ENCODE measurements around the gene STX17. TPM values are rescaled to one million over a fixed set of nuclear protein-coding genes. Genes with fewer than 3 reads are reported as not detected.

STX17 gene
- total RNA-seq, 4 donors from 2014 or later = 18.1 to 51.1 (median 20.5) TPM

DNA sequence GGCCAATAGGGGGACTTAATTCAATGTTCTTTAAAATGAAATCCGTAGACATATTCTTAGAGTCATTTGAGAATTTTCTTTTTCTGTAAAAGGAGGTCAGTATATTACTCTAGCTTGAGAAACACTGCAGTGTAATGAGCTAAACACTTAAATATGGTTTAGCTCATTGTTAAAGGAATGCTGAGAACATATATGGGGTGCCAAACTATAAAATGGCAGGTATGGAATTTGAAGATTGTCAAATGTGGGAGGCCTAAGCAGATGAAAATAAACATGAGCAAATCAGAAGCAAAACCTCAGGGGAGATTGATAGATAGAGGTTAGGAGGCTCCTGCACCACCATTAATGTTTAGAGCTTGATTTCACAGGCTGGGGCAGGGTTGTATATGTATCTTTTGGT lies 57.9 kb downstream of the STX17 start:
- no peak for DNase-seq (ENCODE audit: low spot score)
- TF ChIP-seq, protein P1, sequence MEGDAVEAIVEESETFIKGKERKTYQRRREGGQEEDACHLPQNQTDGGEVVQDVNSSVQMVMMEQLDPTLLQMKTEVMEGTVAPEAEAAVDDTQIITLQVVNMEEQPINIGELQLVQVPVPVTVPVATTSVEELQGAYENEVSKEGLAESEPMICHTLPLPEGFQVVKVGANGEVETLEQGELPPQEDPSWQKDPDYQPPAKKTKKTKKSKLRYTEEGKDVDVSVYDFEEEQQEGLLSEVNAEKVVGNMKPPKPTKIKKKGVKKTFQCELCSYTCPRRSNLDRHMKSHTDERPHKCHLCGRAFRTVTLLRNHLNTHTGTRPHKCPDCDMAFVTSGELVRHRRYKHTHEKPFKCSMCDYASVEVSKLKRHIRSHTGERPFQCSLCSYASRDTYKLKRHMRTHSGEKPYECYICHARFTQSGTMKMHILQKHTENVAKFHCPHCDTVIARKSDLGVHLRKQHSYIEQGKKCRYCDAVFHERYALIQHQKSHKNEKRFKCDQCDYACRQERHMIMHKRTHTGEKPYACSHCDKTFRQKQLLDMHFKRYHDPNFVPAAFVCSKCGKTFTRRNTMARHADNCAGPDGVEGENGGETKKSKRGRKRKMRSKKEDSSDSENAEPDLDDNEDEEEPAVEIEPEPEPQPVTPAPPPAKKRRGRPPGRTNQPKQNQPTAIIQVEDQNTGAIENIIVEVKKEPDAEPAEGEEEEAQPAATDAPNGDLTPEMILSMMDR (IDR thresholded peaks at IDR 0.05) = no peak
- no peak for ATAC-seq (ENCODE audit: low FRiP score)

DNA sequence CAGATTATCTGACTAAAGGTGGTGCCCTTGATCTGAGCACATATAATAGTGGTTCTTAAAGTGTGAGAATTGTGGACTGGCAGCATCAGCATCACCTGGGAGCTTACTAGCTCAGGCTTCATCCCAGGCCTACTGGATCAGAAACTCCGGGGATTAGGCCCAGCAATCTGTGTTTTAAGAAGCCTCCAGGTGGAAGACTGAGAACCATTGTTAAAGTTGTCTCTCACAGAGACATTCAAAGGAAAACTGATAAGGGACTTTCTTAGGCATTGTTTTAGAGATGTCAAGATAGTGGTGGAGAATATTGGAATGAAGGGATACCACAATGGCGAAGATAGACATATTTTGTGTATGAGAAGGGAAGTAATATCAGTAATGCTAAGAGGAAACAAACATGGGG lies 59.5 kb downstream of the STX17 start:
- TF ChIP-seq, protein P1 (IDR thresholded peaks at IDR 0.05) = no peak
- ATAC-seq (ENCODE audit: low FRiP score) (no peak), DNase-seq (ENCODE audit: low spot score) (no peak)

DNA sequence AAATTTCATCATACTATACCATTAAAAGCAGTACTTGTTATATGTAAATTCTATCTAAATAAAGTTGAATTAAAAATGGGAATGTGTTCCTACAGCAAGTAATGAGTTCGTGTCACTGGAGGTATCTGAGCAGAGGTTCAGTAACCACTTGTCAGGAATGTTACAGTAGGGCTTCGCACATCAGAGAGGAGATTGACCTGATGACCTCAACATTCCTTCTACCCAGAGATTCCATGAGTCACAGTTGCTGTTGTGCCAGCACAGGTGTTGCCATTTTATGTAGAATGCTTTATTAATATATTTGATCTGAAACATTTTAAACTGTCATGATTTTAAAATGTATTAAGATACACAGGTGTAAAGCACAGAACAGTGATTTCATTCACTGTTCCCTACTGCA lies 60.3 kb downstream of the STX17 start:
- no peak for ATAC-seq (ENCODE audit: low FRiP score)

DNA sequence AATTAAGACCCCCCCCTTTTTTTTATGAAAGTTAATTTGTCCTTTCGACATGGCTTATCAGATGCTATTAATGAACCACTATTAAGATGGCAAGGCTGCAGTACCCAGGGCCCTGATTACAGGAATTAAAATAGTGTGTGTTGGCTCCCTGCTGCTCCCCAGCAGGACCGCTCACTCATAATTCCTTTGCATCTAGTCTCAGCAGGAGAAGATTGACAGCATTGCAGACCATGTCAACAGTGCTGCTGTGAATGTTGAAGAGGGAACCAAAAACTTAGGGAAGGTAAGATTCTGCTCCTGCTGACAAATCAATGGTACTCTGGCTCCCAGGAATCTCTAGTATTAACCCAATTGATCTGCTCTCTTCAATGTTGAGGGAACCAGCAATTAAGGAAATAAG lies 61.0 kb downstream of the STX17 start:
- no peak for ATAC-seq (ENCODE audit: low FRiP score)
- TF ChIP-seq, protein P1 (IDR thresholded peaks at IDR 0.05) = no peak

More for the DNA sequence above, 60.3 kb downstream of the STX17 start:
- DNase-seq (ENCODE audit: low spot score) = no peak
- TF ChIP-seq, protein P1 (IDR thresholded peaks at IDR 0.05) = no peak

DNA sequence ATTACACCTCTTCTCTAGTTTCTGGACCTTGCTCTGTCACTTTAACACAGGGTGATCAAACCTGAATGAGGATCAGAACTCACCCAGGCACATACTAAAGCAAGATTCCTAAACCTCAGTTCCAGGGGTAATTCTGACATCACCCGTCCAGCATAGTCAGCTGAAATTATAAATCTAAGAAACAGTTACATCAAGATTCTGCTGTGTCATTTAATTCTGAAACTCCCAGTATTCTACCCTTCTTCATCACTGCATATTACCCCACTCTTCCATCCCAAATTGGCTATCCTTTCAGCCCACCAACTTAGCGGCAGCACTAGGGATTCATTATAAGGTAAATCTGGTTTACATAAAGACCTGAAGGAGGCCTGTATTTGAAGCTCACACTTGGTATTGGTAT lies 64.0 kb downstream of the STX17 start:
- TF ChIP-seq, protein P1 (IDR thresholded peaks at IDR 0.05) = no peak
- ATAC-seq (ENCODE audit: low FRiP score) (no peak), DNase-seq (ENCODE audit: low spot score) (no peak)

More for the DNA sequence above, 61.0 kb downstream of the STX17 start:
- no peak for DNase-seq (ENCODE audit: low spot score)

DNA sequence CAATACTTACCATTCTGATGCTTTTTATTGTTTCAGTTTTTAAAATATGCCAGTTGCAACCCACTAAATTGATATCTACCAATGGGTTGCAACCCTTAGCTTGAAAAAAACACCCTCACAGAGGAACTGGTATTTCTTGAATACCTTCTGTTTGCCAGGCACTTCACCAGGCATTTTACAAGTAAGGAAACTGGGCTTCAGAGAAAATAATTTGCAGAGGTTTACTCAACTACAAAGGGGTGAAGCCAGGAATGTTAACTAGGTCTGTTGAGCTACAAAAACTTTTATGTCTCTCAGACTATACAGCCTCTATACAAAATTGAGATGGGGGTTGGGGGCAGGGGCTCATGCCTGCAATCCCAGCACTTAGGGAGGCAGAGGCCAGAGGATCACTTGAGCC lies 65.0 kb downstream of the STX17 start:
- TF ChIP-seq, protein P1 (IDR thresholded peaks at IDR 0.05) = no peak
- DNase-seq (ENCODE audit: low spot score) (no peak), ATAC-seq (ENCODE audit: low FRiP score) (no peak)

DNA sequence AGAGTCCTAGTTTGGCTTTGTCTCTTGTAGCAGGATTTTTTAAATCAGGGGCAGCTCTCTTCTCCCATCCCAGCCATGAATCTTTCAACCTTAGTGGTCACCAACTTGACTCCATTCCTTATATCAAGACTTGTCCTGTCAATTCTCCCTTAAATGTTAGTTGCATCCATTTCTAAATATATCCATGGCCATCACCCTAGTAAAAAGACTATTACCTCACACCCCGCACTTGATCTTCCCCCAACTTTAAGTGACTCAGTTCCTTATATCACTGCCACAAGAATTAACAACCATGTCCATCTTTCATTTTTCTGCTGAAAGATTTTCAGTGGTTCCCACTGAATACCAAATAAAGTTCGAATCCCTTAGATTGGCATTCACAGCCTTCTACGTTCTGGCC lies 67.0 kb downstream of the STX17 start:
- DNase-seq (ENCODE audit: low spot score) = no peak
- ATAC-seq (ENCODE audit: low FRiP score) = no peak
- TF ChIP-seq, protein P1 (IDR thresholded peaks at IDR 0.05) = no peak
